ENCODE results near the gene SDR42E2. TPM values are rescaled to one million over a fixed set of nuclear protein-coding genes. Genes with fewer than 3 reads are reported as not detected.
A peak's percentile ranks its signal among the peaks of the same experiment; 100 is the strongest.

Gene SDR42E2
- total RNA-seq, 1 experiment from 2014 or later, result 0.05 TPM

- Histone ChIP-seq H3K36me3 (ENCODE audit: control insufficient read depth, insufficient read depth, low read length) (no peaks in the 10 kb centered on the region), H3K27me3 (ENCODE audit: control insufficient read depth, insufficient read depth, low read length) (0 out of 2 replicates have a peak, but pooled peaks cover 2% of the 10 kb centered on the region), H3K4me1 (ENCODE audit: control insufficient read depth, insufficient read depth, low read length) (peaks cover 13% of the 10 kb centered on the region), H3K9me3 (ENCODE audit: control insufficient read depth, insufficient read depth, low read depth, low read length) (no peaks in the 10 kb centered on the region), H3K27ac (ENCODE audit: low read length) (no peak overlapping the region), H3K4me3 (ENCODE audit: low read depth in 2 of 2, low read length in 2 of 2) (no peak overlapping the region)
- no TSS peak for BruUV-seq (replicated peaks)
- CTCF ChIA-PET, result interaction anchor here (0.6 to 1.2 kb wide), 2 partner anchors 178 to 185 kb away, joined by 3 read pairs; no protein-coding TSS in a partner anchor
- in situ Hi-C loops (cut with HindIII; ENCODE audit: low pct_unique_long_range_greater_than_20kb, low sequenced_read_pairs), result loop anchor here (25.0 kb wide), 1 partner anchor 99 kb away; the partner anchor contains the start of gene VWA3A
- ATAC-seq (no peak), DNase-seq (ENCODE audit: low read depth, low spot score) (no peak)
- intact Hi-C loops (cut with micrococcal nuclease; ENCODE audit: unreplicated experiment), result loop anchor here (5.0 kb wide), 1 partner anchor 89 kb away; no protein-coding TSS in a partner anchor
- POLR2A ChIA-PET, result interaction anchor here (0.6 kb wide), 1 partner anchor 234 kb away, joined by 3 read pairs; no protein-coding TSS in a partner anchor
- no peak for TF ChIP-seq TCF7L2 (IDR thresholded peaks at IDR 0.05; ENCODE audit: low read depth, low read length)
- peak; percentile 73 for TF ChIP-seq CTCF (IDR thresholded peaks at IDR 0.05)
These were observed 24.2 kb downstream of the SDR42E2 start for GRCh38 chr16:22186517-22186916.

GRCh38 chr16:22188267-22188594 lies 25.9 kb downstream of the SDR42E2 start:
- DNase-seq (ENCODE audit: low read depth, low spot score) (no peak), ATAC-seq (no peak)
- TF ChIP-seq SIN3A (IDR thresholded peaks at IDR 0.05; ENCODE audit: borderline replicate concordance, insufficient read depth, low read depth, low read length) (no peak), POLR2AphosphoS5 (IDR thresholded peaks at IDR 0.05; ENCODE audit: low read depth, low read length) (no peak), REST (IDR thresholded peaks at IDR 0.05; ENCODE audit: insufficient read depth in 1 of 2, low read depth in 2 of 2, low read length in 1 of 2) (no peak), CTCF (IDR thresholded peaks at IDR 0.05) (no peak), TCF7L2 (IDR thresholded peaks at IDR 0.05; ENCODE audit: low read depth, low read length) (no peak)
- Histone ChIP-seq H3K36me3 (ENCODE audit: control insufficient read depth, insufficient read depth, low read length) (no peaks in the 10 kb centered on the region), H3K4me1 (ENCODE audit: control insufficient read depth, insufficient read depth, low read length) (peaks cover 26% of the 10 kb centered on the region), H3K4me3 (ENCODE audit: low read depth in 2 of 2, low read length in 2 of 2) (no peak overlapping the region), H3K27me3 (ENCODE audit: control insufficient read depth, insufficient read depth, low read length) (no peaks in the 10 kb centered on the region), H3K9me3 (ENCODE audit: control insufficient read depth, insufficient read depth, low read depth, low read length) (no peaks in the 10 kb centered on the region), H3K27ac (ENCODE audit: low read length) (no peak overlapping the region)
- BruUV-seq (replicated peaks), result no TSS peak
- ChIA-PET CTCF (interaction anchor here (0.5 to 2.8 kb wide), 13 partner anchors 10 to 237 kb away, joined by 3 to 27 read pairs (median 5); no protein-coding TSS in a partner anchor), POLR2A (interaction anchor here (0.8 kb wide), 1 partner anchor 89 kb away, joined by 3 read pairs; no protein-coding TSS in a partner anchor)
- in situ Hi-C loops (cut with HindIII; ENCODE audit: low pct_unique_long_range_greater_than_20kb, low sequenced_read_pairs), result loop anchor here (25.0 kb wide), 1 partner anchor 101 kb away; the partner anchor contains the start of gene VWA3A
- intact Hi-C loops (cut with micrococcal nuclease; ENCODE audit: unreplicated experiment), result loop anchor here (2.0 to 5.0 kb wide), 2 partner anchors 91 to 187 kb away; partner anchors contain the start of gene PDZD9
